GM03348 (cell line): ENCODE measurements around the gene HOMER3.

ENCODE experiments used
- DNase-seq: peaks from one replicate; pipeline ENCODE4 v3.0.0; 2012; ENCODE audit warnings: low spot score

The HOMER3 gene

DNA sequence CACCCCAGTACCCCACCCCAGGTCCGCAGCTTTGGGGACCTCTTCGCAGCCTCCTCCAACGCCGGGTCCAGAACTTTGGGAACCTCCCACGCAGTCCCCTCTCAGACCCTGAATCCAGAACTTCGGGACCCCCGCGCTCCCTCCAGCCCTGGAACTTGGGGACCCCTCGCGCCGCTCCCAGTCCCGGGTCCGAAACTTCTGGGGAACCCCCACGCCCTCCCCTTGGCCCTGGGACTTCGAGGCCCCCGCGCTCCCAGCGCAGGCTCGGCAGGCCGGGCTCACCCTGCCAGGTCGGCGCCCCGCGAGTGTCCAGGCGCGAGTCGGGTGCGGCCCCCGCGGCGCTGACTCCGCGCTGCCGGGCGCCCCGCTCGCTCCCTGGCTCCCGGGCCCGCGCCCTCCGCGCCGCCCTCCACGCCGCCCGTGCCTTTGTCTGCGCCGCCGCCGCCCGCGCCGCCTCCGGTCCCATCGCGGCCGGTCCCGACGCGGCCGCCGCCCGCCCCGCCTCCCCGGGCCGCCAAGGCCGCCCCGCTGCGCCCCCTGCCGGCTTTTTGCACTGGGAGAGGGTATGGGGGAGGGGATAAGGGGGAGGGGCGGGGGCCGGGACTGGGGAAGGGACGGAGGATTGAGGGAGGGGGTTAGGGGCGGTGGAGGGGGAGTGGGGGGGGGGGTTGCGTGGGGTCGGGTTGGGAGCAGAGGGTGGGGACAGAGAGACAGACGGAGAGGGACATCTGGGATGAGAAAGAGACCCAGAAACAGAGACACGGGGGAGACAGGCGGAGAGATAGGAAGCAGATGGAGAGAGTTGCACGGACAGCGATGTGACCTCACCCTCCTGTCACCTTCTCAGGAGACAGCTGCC is at the start of gene HOMER3:
Gene HOMER3 (minus strand): TSS at position 449 of the 859 bp plus-strand sequence. CDS start 2,235 bp downstream, outside the sequence.
- peak; percentile 97 for DNase-seq

DNA sequence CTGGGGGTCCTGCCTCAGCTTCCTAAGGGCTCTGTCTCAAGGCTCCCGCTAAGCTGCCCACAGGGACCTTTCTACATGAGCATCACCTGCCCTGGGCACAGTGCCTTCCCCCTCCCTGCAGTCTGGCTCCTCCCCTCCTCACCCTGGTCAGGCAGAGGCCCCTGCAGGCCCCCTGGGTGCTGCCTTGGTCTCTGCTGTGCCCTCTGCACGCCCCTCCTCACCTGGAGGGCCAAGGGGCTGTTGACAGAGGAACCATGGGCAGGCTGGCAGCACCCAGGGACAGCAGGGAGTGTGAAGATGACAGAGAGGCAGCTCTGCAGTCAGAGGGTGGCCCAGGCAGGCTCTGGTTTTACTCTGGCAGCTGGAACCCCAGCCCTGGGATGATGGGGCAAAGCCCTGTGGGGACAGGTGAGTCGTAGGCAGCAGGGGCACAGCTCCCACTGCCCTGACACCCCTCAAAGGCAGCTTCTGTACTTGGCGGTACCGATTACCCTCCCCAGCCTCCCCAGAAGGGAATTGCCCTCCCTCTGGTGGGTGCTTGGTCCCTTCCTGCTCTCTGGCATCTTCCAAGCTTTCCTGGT is 49.2 kb upstream of the HOMER3 start:
- no peak for DNase-seq

DNA sequence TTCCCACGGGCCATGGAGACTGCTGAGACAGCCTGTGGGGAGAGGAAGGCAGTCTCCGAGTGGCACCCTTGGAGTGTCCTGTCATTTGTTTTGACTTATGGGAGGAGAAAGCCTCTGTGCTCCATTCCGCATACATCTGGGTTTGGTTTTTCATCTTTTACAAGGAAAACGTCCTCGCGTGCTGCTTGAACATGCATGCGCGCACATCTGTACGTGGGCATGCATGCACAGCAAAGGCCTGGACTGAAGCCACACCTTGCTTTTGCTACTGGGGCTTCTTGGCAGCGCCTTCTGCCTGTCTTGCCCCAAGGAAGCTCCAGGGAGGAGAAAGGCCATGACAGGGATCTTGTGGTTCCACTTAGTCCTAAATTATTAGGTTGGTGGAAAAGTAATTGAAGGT is 48.3 kb upstream of the HOMER3 start:
- DNase-seq: no peak

DNA sequence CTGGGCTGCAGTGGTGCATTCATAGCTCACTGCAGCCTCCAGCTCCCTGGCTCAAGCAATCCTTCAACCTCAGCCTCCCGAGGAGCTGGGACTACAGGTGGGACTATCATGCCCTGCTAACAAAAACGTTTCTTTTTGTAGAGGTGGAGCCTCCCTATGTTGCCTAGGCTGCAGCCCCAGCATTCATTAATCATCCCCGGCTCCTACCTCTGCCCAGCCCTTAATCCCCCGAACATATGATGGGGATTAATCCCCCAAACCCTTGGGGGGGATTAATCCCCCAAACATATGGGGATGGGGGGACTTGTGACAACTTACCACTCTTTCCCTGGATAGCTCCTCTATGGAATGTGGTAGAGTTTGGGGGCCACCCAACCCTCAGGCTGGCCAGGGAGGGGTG is 46.4 kb upstream of the HOMER3 start:
- DNase-seq: no peak

DNA sequence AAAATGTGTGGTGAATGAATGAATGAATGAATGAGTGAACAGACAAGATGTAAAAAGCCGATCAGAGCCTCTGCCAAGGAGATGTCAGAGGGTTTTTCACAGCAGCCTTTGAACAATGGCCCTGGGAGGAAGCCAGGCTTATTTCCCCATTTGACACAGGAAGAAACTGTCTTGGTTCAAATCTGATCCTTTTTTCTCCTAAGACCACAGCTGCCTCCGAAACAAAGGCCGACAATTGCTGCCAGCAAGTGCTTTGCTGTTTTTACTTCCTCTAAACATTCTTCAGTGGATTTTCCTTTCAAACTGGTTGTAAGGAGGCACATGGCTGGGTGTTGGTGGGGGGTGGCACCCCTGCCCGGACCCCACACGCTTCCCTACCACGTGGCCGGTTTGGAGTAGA is 44.2 kb upstream of the HOMER3 start:
- no peak for DNase-seq

DNA sequence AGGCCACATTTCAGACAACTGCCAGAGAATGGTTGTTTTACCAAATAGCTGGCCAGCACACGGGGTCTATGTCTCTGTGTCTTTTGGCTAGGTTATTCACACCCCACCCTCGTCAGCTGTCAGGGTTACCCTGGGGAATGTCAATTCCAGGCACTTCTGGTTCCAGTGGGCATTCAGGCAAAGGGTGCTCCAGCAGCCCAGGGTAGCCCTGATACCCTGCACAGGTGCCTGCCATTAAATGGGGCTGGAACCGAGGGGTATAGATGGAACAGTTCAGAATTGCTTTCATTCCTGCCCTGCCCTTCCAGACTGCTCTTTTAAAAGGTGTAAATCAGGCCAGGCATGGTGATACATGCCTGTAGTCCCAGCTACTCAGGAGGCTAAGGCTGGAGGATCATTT is 43.2 kb upstream of the HOMER3 start:
- DNase-seq: no peak

DNA sequence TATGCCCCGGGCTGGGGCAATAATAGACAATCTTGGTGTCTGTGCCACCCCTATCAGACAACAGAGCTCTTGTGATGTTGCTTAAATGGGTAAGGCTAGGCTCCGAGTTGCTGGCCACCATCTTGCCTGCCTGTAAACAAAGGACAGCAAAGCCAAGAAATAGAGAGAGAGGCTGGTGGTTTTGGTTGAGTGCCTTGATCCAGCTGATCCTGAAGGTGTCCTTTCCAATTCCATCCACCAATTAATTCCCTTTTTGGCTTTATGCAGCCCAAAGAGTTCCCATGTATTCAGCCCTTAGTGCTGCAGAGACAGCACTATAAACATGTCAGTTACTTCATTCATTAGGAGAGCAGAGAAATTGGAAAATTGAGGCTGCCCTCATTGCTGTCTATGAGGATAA is 41.7 kb upstream of the HOMER3 start:
- no peak for DNase-seq

DNA sequence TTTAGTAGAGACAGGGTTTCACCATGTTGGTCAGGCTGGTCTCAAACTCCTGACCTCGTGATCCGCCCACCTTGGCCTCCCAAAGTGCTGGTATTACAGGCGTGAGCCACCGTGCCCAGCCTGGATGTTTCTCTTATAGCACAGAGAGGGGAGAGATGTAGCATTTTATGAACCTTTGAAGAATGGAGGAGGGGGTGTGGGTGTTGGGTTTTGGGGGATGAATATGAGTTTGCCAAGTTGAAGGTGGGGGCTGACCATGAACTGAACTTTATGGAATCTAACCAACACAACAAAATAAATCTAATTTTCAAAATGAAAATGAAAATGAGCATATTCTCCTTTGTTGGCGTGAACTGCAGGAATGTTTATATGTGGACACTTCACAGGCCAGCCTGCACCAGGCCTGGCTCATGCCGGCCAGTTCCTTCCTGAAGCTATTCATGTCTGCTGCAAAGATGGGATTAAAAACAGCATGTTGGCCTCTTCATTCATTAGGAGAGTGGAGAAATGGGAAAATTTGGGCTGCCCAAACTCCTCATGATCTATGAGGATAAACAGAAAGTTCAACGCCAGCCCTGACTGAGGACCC is 39.5 kb upstream of the HOMER3 start:
- no peak for DNase-seq

DNA sequence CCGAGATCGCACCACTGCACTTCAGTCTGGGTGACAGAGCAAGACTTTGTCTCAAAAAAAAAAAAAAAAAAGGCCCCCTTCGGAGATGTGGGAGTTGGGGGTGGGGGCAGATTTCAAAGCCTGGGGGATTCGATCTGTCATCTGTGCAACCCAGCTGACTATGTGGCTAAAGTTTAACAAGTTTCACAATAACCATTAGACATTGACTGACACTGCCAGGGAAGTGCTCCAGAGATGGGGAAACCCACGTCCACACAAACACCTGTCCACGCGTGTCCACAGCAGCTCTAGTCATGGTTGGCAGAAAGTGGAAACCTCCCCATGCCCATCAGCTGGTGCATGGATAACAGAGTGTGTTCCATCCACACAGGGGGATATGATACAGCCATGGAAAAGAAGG is 37.6 kb upstream of the HOMER3 start:
- no peak for DNase-seq

DNA sequence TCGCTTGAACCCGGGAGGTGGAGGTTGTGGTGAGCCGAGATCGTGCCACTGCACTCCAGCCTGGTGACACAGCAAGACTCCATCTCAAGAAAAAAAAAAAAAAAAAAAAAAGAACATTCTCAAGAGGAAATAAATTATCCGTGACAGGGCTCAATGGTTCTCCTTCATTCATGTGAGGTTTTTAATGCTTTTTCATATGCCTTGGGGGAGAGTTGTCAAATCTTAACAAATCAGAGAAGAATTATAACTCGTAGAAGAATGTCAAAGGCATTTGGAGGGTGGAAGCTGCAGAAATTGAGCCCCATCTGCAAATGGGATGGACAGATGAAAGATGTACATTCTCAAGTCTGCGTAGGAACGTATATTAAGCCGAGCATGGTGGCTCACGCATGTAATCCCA is 34.9 kb upstream of the HOMER3 start:
- no peak for DNase-seq

DNA sequence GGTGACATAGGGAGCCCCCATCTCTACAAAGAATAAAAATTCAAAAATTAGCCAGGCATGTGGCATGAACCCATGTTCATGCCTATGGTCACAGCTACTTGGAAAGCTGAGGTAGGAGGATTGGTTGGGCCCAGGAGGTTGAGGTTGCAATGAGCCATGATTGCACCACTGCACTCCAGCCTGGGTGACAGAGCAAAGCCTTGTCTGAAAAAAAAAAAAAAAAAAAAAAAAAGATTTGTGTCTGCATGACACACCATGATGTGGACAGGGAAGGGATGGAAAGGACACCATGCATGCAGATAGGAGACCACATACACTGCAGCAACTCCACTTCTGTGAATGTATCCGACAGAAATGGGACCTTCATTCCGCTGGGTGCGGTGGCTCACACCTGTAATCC is 34.0 kb upstream of the HOMER3 start:
- DNase-seq: no peak

DNA sequence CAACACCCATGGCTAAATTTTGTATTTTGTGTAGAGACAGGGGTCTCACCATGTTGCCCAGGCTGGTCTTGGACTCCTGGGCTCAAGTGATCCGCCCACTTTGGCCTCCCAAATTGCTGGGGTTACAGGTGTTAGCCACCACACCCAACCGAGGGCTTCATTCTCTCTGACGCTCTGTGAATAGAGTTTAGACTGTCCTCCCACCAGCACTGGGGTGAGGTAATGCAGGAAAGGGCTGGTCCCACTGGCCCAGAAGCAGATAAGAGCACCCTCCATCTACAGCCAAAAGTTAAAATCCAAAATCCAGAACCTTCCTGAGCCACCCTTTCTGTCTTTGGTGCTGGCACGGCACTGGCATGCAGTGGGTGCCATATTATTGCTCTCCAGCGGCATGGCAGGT is 31.8 kb upstream of the HOMER3 start:
- DNase-seq: no peak

DNA sequence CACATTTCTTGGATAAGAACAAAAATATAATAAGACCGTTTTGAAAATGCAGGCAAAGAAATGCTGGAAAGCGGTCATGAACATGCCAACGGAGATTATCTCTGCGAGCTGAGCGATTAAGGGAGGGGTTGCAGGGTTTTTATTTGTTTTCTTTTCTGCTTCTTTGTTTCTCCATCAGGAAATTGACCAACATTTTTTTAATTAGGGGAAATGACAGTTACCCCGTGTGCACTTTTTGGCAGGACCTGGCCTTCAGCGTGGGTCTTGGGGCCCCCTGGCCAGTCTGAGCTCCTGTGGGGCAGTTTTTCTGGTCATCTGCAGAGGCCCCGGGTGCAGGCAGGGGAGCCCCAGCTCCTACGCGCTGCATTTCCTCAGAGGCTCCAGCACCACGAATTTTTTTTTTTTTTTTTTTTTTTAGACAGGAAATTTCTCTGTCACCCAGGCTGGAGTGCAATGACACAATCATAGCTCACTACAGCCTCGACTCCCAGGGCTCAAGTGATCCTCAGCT is 31.3 kb upstream of the HOMER3 start:
- DNase-seq: no peak

DNA sequence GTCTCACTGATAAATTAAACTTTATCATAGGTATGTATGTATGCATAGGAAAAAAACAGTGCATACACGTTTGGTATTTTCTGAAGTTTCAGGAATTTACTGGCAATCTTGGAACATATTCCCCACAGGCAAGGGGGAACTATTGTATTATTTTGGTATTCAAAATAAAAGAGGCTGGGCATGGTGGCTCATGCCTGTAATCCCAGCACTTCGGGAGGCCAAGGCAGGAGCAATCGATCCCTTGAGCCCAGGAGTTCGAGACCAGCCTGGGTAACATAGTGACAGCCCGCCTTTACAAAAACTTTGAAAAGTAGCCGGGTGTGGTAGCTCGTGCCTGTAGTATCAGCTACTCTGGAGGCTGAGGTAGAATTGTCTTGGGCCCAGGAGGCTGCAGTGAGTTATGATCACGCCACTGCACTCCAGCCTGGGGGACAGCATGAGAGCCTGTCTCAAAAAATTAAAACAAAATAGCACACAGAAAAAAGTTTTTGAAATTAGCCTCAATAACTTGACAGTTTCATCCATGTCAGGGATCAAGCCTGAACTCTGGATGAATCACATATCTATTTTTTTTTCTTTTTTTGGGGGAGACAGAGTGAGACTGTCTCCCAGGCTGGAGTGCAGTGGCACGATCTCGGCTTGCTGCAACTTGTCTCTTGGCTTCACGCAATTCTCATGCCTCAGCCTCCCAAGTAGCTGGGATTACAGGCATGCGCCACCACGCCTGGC is 29.1 kb upstream of the HOMER3 start:
- DNase-seq: no peak

DNA sequence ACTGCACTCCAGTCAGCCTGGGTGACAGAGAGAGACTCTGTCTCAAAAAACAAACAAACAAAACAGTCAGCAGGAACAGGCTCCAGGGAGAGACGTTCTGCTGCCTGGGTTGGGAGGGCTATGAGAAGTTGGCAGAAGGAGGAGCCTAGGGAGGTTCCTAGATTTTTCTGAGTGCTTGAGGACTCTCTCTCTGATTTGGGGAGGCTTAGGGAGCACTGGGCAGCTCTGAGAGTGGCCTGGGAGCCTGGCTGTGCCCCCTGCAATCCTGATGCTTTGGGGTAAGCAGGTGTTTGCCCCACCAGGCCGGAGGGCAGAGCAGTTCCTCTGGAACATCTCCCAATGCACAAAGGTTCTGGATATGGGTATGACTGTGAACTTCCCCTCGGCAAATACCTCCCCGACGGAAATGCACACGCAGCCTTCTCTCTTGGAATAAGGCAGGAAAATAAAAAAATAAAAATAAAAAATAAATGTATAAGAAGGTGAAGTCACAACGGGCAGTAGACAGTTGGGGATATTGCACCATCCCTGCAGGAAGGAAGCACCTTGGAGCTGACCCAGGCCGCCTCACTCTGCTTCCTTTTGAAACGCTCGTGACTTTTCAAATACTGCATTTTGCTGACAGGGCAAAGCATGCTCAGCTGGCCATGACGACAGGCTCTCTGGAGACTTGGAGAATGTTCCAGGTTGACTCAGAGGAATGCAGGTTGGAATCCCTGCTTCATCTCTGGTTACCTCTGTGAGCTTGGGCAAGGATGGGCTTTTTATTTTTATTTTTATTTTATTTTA is 26.5 kb upstream of the HOMER3 start:
- DNase-seq: no peak

DNA sequence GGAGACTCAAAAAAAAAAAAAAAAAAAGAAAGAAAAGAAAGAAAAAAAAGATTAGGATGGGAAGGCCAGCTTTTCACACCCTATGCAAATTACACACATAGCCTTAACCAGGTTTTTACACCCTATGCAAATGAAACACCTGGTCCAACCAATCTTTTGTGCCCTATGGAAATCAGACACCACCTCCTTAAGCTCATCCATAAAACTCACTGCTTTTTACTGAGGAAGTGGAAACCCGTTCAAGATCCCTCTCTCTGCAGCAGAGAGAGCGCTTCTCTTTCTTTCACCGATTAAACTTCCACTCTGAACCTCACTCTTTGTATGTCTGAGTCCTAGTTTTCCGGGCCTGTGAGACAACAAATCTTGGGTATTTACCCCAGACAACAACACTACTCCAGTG is 25.3 kb upstream of the HOMER3 start:
- no peak for DNase-seq

DNA sequence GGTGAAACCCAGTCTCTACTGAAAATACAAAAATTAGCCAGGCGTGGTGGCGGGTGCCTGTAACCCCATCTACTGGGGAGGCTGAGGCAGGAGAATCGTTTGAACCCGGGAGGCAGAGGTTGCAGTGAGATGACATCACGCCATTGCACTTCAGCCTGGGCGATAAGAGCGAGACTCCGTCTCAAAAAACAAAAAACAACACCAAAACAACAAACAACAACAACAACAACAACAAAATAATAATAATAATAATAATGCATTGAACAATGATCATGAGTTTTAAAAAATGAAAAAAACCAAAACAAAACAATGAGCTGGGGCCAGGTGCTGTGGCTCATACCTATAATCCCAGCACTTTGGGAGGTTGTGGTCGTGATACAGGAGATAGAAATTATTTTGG is 23.1 kb upstream of the HOMER3 start:
- no peak for DNase-seq

DNA sequence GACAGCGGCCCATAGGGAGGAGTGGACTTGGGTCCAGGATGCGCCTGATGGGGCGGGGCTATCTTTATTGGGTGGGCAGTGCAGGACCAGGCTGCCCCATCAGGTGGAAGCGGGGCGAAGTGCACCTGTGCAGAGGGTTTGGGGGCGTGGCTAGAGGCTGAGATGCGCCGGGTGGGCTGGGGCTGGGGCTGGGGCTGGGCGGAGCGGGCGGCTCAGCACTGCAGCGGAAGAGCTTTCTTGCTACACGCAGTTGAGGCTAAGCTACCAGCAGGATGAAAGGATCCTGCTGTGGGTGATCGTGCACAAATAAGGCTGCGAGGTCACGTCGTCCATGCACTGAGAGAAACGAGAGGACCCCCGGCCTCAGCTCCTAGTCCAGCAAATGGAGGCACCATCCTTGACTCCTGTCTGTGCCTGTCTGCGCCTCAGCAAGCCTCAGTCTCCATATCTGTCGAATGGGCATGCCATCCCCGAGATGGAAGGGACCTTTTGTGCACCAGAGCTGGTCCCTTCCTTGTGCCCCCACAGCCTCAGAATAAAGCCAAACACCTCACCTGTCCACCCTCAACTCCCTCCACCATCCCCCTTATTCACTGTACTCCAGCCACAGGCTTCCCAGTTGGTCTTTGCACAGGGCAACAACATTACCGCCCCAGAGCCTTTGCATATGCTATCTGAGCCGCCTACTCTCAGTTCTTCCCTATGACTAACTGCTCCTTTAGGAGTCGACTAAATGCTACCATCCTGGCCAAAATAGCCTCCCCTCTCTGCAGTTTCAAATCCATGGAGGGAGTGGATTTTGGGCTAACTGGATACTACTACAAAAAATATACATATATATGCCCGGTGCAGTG is 21.0 kb upstream of the HOMER3 start:
- no peak for DNase-seq

DNA sequence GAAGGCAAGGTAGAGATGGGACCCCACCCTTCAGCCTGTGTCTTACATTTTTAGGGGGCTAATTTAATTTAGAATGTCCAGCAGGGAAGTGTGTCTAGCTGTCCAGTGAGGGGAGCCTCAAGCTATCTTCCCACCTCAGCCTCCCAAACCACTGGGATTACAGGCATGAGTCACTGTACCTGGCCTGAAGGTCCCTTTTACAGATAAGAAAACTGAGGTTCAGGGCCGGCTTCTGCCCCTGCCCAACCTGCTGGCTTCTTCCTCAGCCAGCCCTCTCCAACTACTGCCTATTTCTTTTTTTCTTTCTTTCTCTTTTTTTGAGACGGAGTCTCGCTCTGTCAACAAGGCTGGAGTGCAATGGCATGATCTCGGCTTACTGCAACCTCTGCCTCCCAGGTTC is 19.4 kb upstream of the HOMER3 start:
- no peak for DNase-seq

DNA sequence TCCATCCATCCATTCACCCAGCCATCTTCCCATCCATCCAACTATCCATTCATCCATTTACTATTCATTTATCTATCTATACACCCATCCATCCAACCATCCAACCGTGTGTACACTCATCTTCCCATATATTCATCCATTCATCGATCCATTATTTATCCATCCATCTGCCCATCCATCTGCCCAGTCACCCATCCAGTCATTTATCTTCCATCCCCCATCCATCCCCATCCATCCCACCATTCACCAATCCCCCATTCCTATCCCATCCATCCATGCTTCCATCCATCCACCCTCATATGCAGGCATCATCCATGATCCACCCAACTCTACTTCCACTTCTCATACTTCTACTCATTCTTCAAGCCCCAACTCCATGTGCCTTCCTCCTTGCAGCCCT is 14.0 kb upstream of the HOMER3 start:
- no peak for DNase-seq

DNA sequence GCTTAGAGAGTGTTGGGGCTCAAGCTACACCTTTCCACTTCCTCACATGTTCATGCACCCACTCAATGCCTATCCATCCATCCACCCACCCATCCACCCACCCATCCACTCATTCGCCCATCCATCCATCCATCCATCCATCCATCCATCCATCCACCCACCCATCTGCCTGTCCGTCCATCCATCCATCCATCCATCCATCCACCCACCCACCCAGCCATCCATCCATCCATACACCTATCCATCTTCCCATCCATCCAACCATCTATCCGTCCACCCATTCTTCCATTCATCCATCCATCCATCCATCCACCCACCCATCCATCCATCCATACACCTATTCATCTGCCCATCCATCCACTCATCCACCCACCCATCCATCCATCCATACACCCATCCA is 13.1 kb upstream of the HOMER3 start:
- DNase-seq: no peak
